IPS DF 4.7 (cell line): ENCODE measurements around the gene GGACT.
"Not testable (repeated sequence)": the region's sequence is repeated elsewhere in the genome, so short reads cannot be mapped to it uniquely, and the experiment has no call there.

Experiments used
- DNase-seq: peaks from one replicate; pipeline ENCODE4 v3.0.0-alpha.2; 2013; ENCODE audit warnings: low spot score; ENCODE audit errors: extremely low read depth

The GGACT gene

GRCh38 chr13:100530671-100531213 is 57.8 kb downstream of the GGACT start:
- no peak for DNase-seq

GRCh38 chr13:100529666-100530377 is 58.8 kb downstream of the GGACT start:
- DNase-seq: no peak

GRCh38 chr13:100528820-100529219 is 59.8 kb downstream of the GGACT start:
- DNase-seq: no peak

- DNase-seq: no peak
These were observed 60.2 kb downstream of the GGACT start for GRCh38 chr13:100528353-100528752.

GRCh38 chr13:100527644-100528043 is 60.9 kb downstream of the GGACT start:
- no peak for DNase-seq

GRCh38 chr13:100526318-100527000 is 62.1 kb downstream of the GGACT start:
- no peak for DNase-seq

- no peak for DNase-seq
These were observed 62.9 kb downstream of the GGACT start for GRCh38 chr13:100525453-100526317.

- not testable (repeated sequence) for DNase-seq
These were observed 63.9 kb downstream of the GGACT start for GRCh38 chr13:100524688-100525087.

GRCh38 chr13:100523981-100524386 is 64.6 kb downstream of the GGACT start:
- no peak for DNase-seq

GRCh38 chr13:100523411-100523810 is 65.2 kb downstream of the GGACT start:
- DNase-seq: no peak

- DNase-seq: no peak
These were observed 65.8 kb downstream of the GGACT start for GRCh38 chr13:100522618-100523309.

- no peak for DNase-seq
These were observed 66.6 kb downstream of the GGACT start for GRCh38 chr13:100521851-100522617.

GRCh38 chr13:100520936-100521850 is 67.4 kb downstream of the GGACT start:
- no peak for DNase-seq

- DNase-seq: no peak
These were observed 69.0 kb downstream of the GGACT start for GRCh38 chr13:100519626-100520025.

- DNase-seq: no peak
These were observed 70.1 kb downstream of the GGACT start for GRCh38 chr13:100518394-100519062.

GRCh38 chr13:100517728-100518127 is 70.9 kb downstream of the GGACT start:
- no peak for DNase-seq

- no peak for DNase-seq
These were observed 71.5 kb downstream of the GGACT start for GRCh38 chr13:100517135-100517534.

GRCh38 chr13:100515410-100515800 is 73.2 kb downstream of the GGACT start:
- DNase-seq: no peak
